PFSK-1 (cell line): ENCODE results near the gene SLMAP.

Source experiments
- POLR2AphosphoS5 ChIP-seq: IDR thresholded peaks from 2 replicates; pipeline ENCODE4 v1.6.1; 2012; ENCODE audit warnings: low read depth, mild to moderate bottlenecking, control low read depth, low read length, moderate library complexity
- REST ChIP-seq, 2 experiments: IDR thresholded peaks; 2 replicates each; pipeline versions ENCODE4 v1.6.1 to v1.8.0; 2011 to 2012; ENCODE audit warnings: low read depth in 2 of 2, low read length in 2 of 2, control low read depth in 1 of 2, inconsistent platforms in 1 of 2, mild to moderate bottlenecking in 1 of 2, moderate library complexity in 1 of 2; ENCODE audit not compliant: insufficient read depth in 1 of 2
- SIN3A ChIP-seq: IDR thresholded peaks from 2 replicates; pipeline ENCODE4 v1.6.1; 2012; ENCODE audit warnings: mild to moderate bottlenecking, low read length, moderate library complexity, borderline replicate concordance; ENCODE audit not compliant: insufficient read depth
- TAF1 ChIP-seq: IDR thresholded peaks from 2 replicates; pipeline ENCODE4 v1.6.1; 2012; ENCODE audit warnings: low read length, control low read depth, borderline replicate concordance; ENCODE audit not compliant: insufficient read depth

- TF ChIP-seq POLR2AphosphoS5 (no peak), SIN3A (no peak), TAF1 (no peak), REST (IDR thresholded peaks at IDR 0.05; ENCODE audit: insufficient read depth in 1 of 2, low read depth in 2 of 2, low read length in 2 of 2) (no peak)
Observed at GRCh38 chr3:57942388-57942787, 186.3 kb downstream of the SLMAP start.
